ENCODE results near the gene NCR3LG1. TPM values are rescaled to one million over a fixed set of nuclear protein-coding genes. Genes with fewer than 3 reads are reported as not detected.

Gene NCR3LG1
- total and polyA plus RNA-seq, 8 donors, result under 0.01 to 13.6 (median 4.1) TPM; not detected in 1

GRCh38 chr11:17387254-17387653, 35.7 kb downstream of the NCR3LG1 start:
- H3K27me3 ChIP-seq, result peaks cover 0 to 15% (median 0%) of the 10 kb centered on the region in 3 donors
- intact Hi-C loops (cut with DNase I; ENCODE audit: low total_unique reads), result no loop called here
- peak overlapping the region in 1 of 4 donors; percentile 44 for H3K4me3 ChIP-seq
- H3K9me3 ChIP-seq, result no peaks in the 10 kb centered on the region
- no peak for DNase-seq
- H3K36me3 ChIP-seq, result no peaks in the 10 kb centered on the region
- TF ChIP-seq CTCF (IDR thresholded peaks at IDR 0.05) (no peak), EP300 (IDR thresholded peaks at IDR 0.05) (no peak), POLR2A (IDR thresholded peaks at IDR 0.05) (no peak), POLR2AphosphoS5 (IDR thresholded peaks at IDR 0.05) (no peak)
- 96 to 98% (median 97%) methylated on average over 14 to 20 of the region's 20 CpGs for WGBS, 5 donors
- H3K27ac ChIP-seq, result peak overlapping the region in 1 of 5 donors; percentile 67
- H3K4me1 ChIP-seq, result peaks cover 4 to 38% (median 18%) of the 10 kb centered on the region in 4 donors

DNA sequence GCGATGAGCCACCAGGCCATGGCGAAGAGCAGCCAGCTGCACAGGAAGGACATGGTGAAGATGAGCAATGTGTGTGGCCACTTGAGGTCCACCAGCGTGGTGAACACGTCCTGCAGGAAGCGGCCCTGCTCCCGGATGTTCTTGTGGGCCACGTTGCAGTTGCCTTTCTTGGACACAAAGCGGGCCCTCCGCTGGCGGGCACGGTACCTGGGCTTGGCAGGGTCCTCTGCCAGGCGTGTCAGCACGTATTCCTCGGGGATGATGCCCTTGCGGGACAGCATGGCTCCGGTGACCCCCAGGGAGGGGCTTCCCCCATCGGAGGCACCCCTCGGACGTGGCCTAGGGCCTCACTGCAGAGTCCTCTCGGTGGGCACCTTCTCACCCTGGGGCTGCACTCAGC, 36.2 kb downstream of the NCR3LG1 start:
- 88 to 91% (median 90%) methylated on average over 17 to 20 of the region's 20 CpGs for WGBS, 5 donors
- peaks cover 4 to 38% (median 18%) of the 10 kb centered on the region in 4 donors for H3K4me1 ChIP-seq
- intact Hi-C loops (cut with DNase I; ENCODE audit: low total_unique reads), result no loop called here

DNA sequence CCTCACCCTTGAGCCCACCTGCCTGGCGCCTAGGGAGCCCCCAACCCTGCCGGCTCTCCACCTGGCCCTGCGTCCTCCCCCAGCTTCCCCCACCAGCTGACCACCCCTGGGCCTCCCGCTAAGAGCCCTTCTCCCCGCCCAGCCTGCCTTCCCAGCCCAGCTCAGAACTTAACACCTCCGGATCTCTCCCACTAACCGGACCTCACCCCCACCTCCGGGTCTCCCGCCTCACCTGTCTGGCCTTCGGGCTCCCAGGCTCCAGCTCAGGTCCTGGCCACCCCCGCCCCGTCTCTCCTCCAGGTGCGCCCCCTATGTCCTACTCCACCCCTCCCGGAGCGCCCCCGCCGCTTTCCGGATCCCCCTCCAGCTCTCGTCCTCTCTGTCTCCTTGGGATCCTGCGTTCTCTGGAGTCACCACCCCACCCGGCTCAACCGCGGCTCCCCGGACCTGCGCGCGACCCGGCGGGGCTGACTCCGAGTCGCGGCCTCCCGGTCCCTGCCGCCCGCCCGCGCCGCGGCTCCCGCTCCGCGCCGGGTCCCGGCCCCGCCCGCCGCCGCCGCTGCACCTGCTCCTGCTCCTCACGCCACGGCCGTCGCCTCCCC, 37.1 kb downstream of the NCR3LG1 start, which contains the start of gene KCNJ11:
KCNJ11 (minus strand) TSS at position 51 of the 602 bp plus-strand sequence. CDS start 568 bp downstream, outside the sequence.
- Histone ChIP-seq H3K4me1 (peaks cover 4 to 38% (median 18%) of the 10 kb centered on the region in 4 donors), H3K9me3 (no peaks in the 10 kb centered on the region), H3K4me3 (peak within 1 kb of the TSS; percentile 51 to 62 (median 60)), H3K27ac (peak within 1 kb of the TSS; percentile 75 to 92 (median 78)), H3K36me3 (no peaks in the 10 kb centered on the region), H3K27me3 (peaks cover 0 to 15% (median 0%) of the 10 kb centered on the region in 3 donors)
- 2 to 7% (median 3%) methylated on average over 25 to 53 of the region's 53 CpGs for WGBS, 5 donors
- intact Hi-C loops (cut with DNase I; ENCODE audit: low total_unique reads), result no loop called here
- DNase-seq, result peak; percentile 35 to 54
- TF ChIP-seq POLR2A (IDR thresholded peaks at IDR 0.05) (no peak), EP300 (IDR thresholded peaks at IDR 0.05) (no peak), CTCF (IDR thresholded peaks at IDR 0.05) (no peak), POLR2AphosphoS5 (IDR thresholded peaks at IDR 0.05) (no peak)

More for the DNA sequence above, 36.2 kb downstream of the NCR3LG1 start:
- TF ChIP-seq CTCF (IDR thresholded peaks at IDR 0.05), result no peak
- no peak for TF ChIP-seq POLR2AphosphoS5 (IDR thresholded peaks at IDR 0.05)
- no peak for TF ChIP-seq POLR2A (IDR thresholded peaks at IDR 0.05)
- no peak for TF ChIP-seq EP300 (IDR thresholded peaks at IDR 0.05)
- Histone ChIP-seq H3K4me3 (peak overlapping the region in 2 of 4 donors; percentile 60 to 62), H3K36me3 (no peaks in the 10 kb centered on the region), H3K27ac (no peak overlapping the region), H3K27me3 (peaks cover 0 to 15% (median 0%) of the 10 kb centered on the region in 3 donors), H3K9me3 (no peaks in the 10 kb centered on the region)
- no peak for DNase-seq

DNA sequence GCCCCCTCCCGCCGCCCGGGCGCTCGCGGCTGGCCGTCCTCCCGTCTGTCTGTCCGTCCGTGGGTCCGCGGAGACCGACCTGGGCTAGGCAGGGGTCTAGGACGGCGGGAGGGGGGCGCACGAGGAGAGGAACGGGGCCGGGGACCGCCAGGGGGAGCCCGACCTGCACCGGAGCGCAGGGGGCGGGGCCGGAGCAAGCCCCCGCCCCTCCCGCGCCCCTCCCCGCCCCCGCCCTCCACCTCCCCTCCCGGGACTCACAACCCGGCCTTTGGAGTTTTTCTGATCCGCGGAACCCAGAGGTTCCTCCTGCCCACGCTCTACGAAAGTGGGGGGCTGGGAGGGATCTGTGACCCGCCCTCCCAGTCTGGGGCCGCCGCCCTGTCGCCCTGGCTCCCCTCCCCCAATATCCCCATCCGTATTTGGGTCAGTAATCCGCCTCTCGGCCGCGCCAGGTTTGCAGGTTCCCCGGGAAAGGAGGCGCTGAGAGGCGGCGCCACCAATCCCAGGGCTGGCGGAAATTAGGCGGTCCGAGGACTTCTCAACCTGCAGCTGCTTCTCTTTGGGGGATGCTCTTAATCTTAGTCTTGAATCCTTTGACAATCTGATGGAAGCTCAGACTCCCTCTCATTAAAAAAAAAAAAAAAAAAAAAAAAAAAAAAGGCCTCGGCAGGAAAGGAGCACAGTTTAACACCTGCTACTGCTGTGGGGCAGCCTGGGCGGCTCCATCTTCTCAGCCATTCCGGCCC, 37.8 kb downstream of the NCR3LG1 start:
- 2 to 8% (median 2%) methylated on average over 19 to 55 of the region's 55 CpGs for whole genome bisulfite sequencing, 5 donors
- Histone ChIP-seq H3K4me1 (peaks cover 4 to 38% (median 18%) of the 10 kb centered on the region in 4 donors), H3K27me3 (peaks cover 0 to 15% (median 0%) of the 10 kb centered on the region in 3 donors), H3K27ac (peak overlapping the region; percentile 75 to 92 (median 78)), H3K36me3 (no peaks in the 10 kb centered on the region), H3K9me3 (no peaks in the 10 kb centered on the region), H3K4me3 (peak overlapping the region; percentile 51 to 62 (median 60))
- peak; percentile 90 to 92 for DNase-seq
- intact Hi-C loops (cut with DNase I; ENCODE audit: low total_unique reads), result no loop called here
- TF ChIP-seq POLR2AphosphoS5 (IDR thresholded peaks at IDR 0.05) (peak in 2 of 3 donors; percentile 7 to 24), EP300 (IDR thresholded peaks at IDR 0.05) (no peak), POLR2A (IDR thresholded peaks at IDR 0.05) (no peak), CTCF (IDR thresholded peaks at IDR 0.05) (peak in 5 of 7 experiments; percentile 21 to 87 (median 64))
